ENCODE results near the gene DMXL1.

DMXL1 gene

DNA sequence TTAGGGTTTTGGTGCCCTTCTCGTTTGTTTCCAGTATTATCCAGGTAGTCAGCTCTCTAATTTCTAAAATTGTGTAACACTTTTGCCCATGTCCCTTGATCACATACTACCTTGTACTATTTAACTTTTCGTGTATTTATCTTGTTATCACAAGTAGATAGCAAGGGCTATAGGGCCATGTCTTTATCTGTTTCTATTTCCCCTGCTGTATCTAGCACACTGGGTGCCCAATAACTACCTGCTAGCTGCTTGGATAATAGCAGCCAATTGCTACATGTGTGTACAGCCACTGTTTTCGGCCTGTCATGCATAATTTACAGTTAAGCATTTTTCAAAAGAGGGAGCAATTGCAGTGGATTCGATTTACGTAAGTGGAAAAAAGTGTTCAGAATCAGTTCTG lies 220.2 kb downstream of the DMXL1 start:
- TF ChIP-seq ZNF274 (IDR thresholded peaks at IDR 0.05; ENCODE audit: low read depth, low read length), result no peak
- no peak for TF ChIP-seq SUZ12 (IDR thresholded peaks at IDR 0.05; ENCODE audit: extremely low read depth, insufficient read depth, insufficient read length)
- no peak for TF ChIP-seq YY1 (IDR thresholded peaks at IDR 0.05; ENCODE audit: insufficient read depth, insufficient read length)
- H3K4me3 ChIP-seq (ENCODE audit: insufficient read length, low read depth), result no peak overlapping the region
- no peak overlapping the region for H3K9ac ChIP-seq (ENCODE audit: insufficient read length, low read depth)
- no peaks in the 10 kb centered on the region for H3K36me3 ChIP-seq (ENCODE audit: insufficient read depth, insufficient read length, low read length)
- DNase-seq (ENCODE audit: low read depth, low spot score), result no peak
- no peaks in the 10 kb centered on the region for H3K27me3 ChIP-seq (ENCODE audit: insufficient read depth, insufficient read length)
- no peaks in the 10 kb centered on the region for H3K4me1 ChIP-seq (ENCODE audit: insufficient read depth, insufficient read length)
- H3K9me3 ChIP-seq (ENCODE audit: insufficient read depth, low read length), result no peaks in the 10 kb centered on the region

DNA sequence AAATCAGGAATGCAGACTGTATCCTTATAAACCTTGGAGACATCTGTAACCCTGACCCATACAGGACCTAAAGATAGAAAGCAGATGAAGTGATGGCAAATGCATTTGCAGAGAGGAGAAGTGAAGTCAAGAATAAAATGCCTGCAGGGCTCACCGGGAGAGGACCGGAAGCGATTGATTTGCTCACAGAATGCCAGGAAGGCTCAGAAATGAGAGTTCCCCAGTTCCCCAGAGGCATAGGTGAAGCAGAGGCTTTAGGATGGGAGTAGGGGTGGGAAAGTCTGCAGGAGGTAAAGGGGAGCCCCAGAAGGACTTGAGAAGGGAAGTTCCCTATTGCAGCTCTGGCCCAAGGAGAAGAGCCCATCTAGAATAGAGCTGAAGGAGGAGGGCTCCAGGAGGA lies 221.0 kb downstream of the DMXL1 start:
- H3K36me3 ChIP-seq (ENCODE audit: insufficient read depth, insufficient read length, low read length), result no peaks in the 10 kb centered on the region
- H3K27me3 ChIP-seq (ENCODE audit: insufficient read depth, insufficient read length), result no peaks in the 10 kb centered on the region
- no peak overlapping the region for H3K9ac ChIP-seq (ENCODE audit: insufficient read length, low read depth)
- TF ChIP-seq YY1 (IDR thresholded peaks at IDR 0.05; ENCODE audit: insufficient read depth, insufficient read length) (no peak), SUZ12 (IDR thresholded peaks at IDR 0.05; ENCODE audit: extremely low read depth, insufficient read depth, insufficient read length) (no peak), ZNF274 (IDR thresholded peaks at IDR 0.05; ENCODE audit: low read depth, low read length) (no peak)
- H3K4me1 ChIP-seq (ENCODE audit: insufficient read depth, insufficient read length), result no peaks in the 10 kb centered on the region
- DNase-seq (ENCODE audit: low read depth, low spot score), result no peak
- no peak overlapping the region for H3K4me3 ChIP-seq (ENCODE audit: insufficient read length, low read depth)
- no peaks in the 10 kb centered on the region for H3K9me3 ChIP-seq (ENCODE audit: insufficient read depth, low read length)

DNA sequence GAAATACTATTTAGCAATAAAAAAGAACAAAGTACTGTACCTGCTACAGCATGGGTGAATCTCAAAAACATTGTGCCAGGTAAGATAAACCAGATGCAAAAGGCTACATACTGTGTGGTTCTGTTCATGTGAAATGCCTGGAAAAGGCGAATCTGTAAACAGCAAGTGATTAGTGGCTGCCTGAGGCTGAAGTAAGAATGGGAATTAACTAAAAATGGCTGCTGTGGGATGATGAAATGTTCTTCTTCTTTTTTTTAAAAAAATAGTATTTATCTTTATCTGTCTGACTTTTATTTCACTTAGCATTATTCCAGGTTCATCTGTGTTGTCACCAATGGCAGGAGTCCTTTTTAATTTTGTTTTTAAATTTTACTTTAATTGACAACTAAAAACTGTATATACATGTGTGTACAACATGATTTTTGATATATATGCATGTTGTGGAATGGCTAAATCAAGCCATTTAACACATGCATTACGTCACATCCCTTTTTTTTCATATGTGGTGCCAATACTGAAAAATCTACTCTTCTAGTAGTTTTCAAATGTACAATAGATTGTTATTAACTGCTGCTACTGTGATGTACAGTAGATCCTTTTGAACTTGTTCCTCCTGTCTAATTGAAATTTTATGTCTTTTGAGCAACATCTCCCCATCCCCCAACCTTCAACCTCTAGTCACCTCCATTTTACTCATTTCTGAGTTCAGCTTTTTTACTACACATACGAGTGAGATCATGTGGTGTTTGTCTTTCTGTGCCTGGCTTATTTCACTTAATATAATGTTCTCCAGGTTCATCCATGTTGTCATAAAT lies 222.0 kb downstream of the DMXL1 start:
- H3K9ac ChIP-seq (ENCODE audit: insufficient read length, low read depth), result no peak overlapping the region
- H3K4me1 ChIP-seq (ENCODE audit: insufficient read depth, insufficient read length), result no peaks in the 10 kb centered on the region
- H3K9me3 ChIP-seq (ENCODE audit: insufficient read depth, low read length), result no peaks in the 10 kb centered on the region
- DNase-seq (ENCODE audit: low read depth, low spot score), result no peak
- H3K4me3 ChIP-seq (ENCODE audit: insufficient read length, low read depth), result no peak overlapping the region
- H3K36me3 ChIP-seq (ENCODE audit: insufficient read depth, insufficient read length, low read length), result no peaks in the 10 kb centered on the region
- H3K27me3 ChIP-seq (ENCODE audit: insufficient read depth, insufficient read length), result no peaks in the 10 kb centered on the region
- TF ChIP-seq SUZ12 (IDR thresholded peaks at IDR 0.05; ENCODE audit: extremely low read depth, insufficient read depth, insufficient read length) (no peak), ZNF274 (IDR thresholded peaks at IDR 0.05; ENCODE audit: low read depth, low read length) (no peak), YY1 (IDR thresholded peaks at IDR 0.05; ENCODE audit: insufficient read depth, insufficient read length) (no peak)

DNA sequence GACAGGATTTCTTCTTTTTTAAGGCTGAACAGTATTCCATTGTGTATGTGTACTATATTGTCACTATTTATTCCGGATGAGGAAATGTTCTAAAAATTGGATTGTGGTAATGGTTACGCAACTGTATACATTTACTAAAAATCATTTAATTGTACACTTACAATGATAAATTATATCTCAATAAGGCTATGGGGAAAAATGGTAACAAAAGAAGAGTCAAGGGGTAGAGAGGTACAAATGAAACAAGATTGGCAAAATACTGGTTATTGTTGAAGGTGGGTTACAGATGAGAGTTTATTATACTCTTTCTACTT lies 222.6 kb downstream of the DMXL1 start:
- Histone ChIP-seq H3K4me1 (ENCODE audit: insufficient read depth, insufficient read length) (no peaks in the 10 kb centered on the region), H3K27me3 (ENCODE audit: insufficient read depth, insufficient read length) (no peaks in the 10 kb centered on the region), H3K9ac (ENCODE audit: insufficient read length, low read depth) (no peak overlapping the region), H3K9me3 (ENCODE audit: insufficient read depth, low read length) (no peaks in the 10 kb centered on the region), H3K36me3 (ENCODE audit: insufficient read depth, insufficient read length, low read length) (no peaks in the 10 kb centered on the region), H3K4me3 (ENCODE audit: insufficient read length, low read depth) (no peak overlapping the region)
- DNase-seq (ENCODE audit: low read depth, low spot score), result no peak
- TF ChIP-seq YY1 (IDR thresholded peaks at IDR 0.05; ENCODE audit: insufficient read depth, insufficient read length) (no peak), ZNF274 (IDR thresholded peaks at IDR 0.05; ENCODE audit: low read depth, low read length) (no peak), SUZ12 (IDR thresholded peaks at IDR 0.05; ENCODE audit: extremely low read depth, insufficient read depth, insufficient read length) (no peak)

Data from NT2/D1 (cell line).